A673 (cell line): Measurements from ENCODE around the gene IL34. TPM values are rescaled to one million over a fixed set of nuclear protein-coding genes. Genes with fewer than 3 reads are reported as not detected.

Experiments
- BruUV-seq: library from RNA; stranded (reverse); fragments of 400-500 nt; replicated peaks from 2 replicates; lab custom pipeline; 2021; lab: Mats Ljungman, UMichigan
- CTCF ChIA-PET: fragments of 300-600 bp; sonication (Branson Sonifier 250); formaldehyde crosslinking; loops from one replicate; lab custom pipeline; 2022; ENCODE audit warnings: antibody characterized with exemption; lab: Charles Lee
- POLR2A ChIA-PET: fragments of 300-600 bp; sonication (Branson Sonifier 250); formaldehyde crosslinking; loops from one replicate; lab custom pipeline; 2022; ENCODE audit warnings: antibody characterized with exemption; ENCODE audit not compliant: low non-redundant PET; lab: Charles Lee
- DNase-seq: peaks from one replicate; pipeline ENCODE4 v3.0.0-alpha.2; 2015; ENCODE audit warnings: low spot score
- H3K27ac ChIP-seq: fragments of 200-600 bp; sonication (generic); 2 replicates; pipeline ENCODE4 v1.5.1; 2016; ENCODE audit warnings: mixed run types, low read depth, mild to moderate bottlenecking, mixed read lengths, antibody characterized with exemption, low read length; ENCODE audit not compliant: poor library complexity, severe bottlenecking
- H3K27me3 ChIP-seq: fragments of 200-600 bp; sonication (generic); replicated peaks from 2 replicates; pipeline ENCODE4 v1.6.1; 2017; ENCODE audit warnings: mixed run types, low read depth, mild to moderate bottlenecking, mixed read lengths, antibody characterized with exemption, low read length; ENCODE audit not compliant: insufficient read depth, poor library complexity
- H3K36me3 ChIP-seq: fragments of 200-600 bp; sonication (generic); 2 replicates; pipeline ENCODE4 v1.6.1; 2016; ENCODE audit warnings: mixed run types, mild to moderate bottlenecking, mixed read lengths, antibody characterized with exemption, low read length; ENCODE audit not compliant: insufficient read depth, poor library complexity, severe bottlenecking
- H3K4me1 ChIP-seq: fragments of 200-600 bp; sonication (generic); 2 replicates; pipeline ENCODE4 v1.6.1; 2017; ENCODE audit warnings: mixed run types, mild to moderate bottlenecking, mixed read lengths, antibody characterized with exemption, low read length; ENCODE audit not compliant: insufficient read depth, poor library complexity, severe bottlenecking
- H3K4me3 ChIP-seq: fragments of 200-600 bp; sonication (generic); 2 replicates; pipeline ENCODE4 v1.5.1; 2016; ENCODE audit warnings: low read depth, mixed run types, mild to moderate bottlenecking, mixed read lengths, low read length; ENCODE audit not compliant: poor library complexity, severe bottlenecking
- H3K9me3 ChIP-seq: fragments of 200-600 bp; sonication (generic); 2 replicates; pipeline ENCODE4 v1.6.1; 2016; ENCODE audit warnings: mixed run types, low read depth, mild to moderate bottlenecking, mixed read lengths, antibody characterized with exemption, low read length; ENCODE audit not compliant: poor library complexity, severe bottlenecking
- EZH2 ChIP-seq: fragments of 200-600 bp; sonication (generic); IDR thresholded peaks from 2 replicates; pipeline ENCODE4 v1.6.1; 2017; ENCODE audit warnings: borderline replicate concordance, low read depth, mild to moderate bottlenecking, mixed read lengths, antibody characterized with exemption, low read length; ENCODE audit not compliant: poor library complexity, severe bottlenecking
- intact Hi-C: fragments of 100-400 bp; cut with micrococcal nuclease; formaldehyde crosslinking; loops from one replicate; pipeline ENCODE4 v1.10.0; 2022; ENCODE audit not compliant: unreplicated experiment
- total RNA-seq: library from RNA; stranded (reverse); gene quantifications from 2 replicates; pipeline ENCODE4 v1.2.3, GENCODE V29; 2021
- TF ChIP-seq, protein P1 (sequence below): fragments of 300-800, 200-600 bp; sonication (generic); conservative IDR thresholded peaks from 2 replicates; pipeline ENCODE4 v1.5.1; 2017; ENCODE audit warnings: low read depth, mild to moderate bottlenecking, antibody characterized with exemption, low read length, moderate library complexity, mixed read lengths

The IL34 gene
- total RNA-seq, 1 experiment from 2014 or later = not detected

DNA sequence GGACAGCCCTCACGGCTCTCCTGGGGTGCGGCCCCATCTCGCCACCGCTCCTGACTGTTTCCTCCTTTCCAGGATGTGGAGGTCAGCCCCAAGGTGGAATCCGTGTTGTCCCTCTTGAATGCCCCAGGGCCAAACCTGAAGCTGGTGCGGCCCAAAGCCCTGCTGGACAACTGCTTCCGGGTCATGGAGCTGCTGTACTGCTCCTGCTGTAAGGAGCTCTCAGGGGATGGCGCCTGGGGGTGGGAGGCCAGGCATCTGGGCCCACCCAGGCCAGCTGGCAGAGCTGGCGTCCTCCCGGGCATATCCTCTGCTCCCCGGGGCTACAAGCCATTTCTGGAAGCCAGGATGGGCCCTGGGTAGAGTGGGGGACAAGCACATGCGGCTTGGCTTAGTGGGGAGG is 13.2 kb downstream of the IL34 start:
- no peak overlapping the region for H3K4me3 ChIP-seq
- peaks cover 16% of the 10 kb centered on the region for H3K36me3 ChIP-seq
- BruUV-seq = no TSS peak
- H3K27ac ChIP-seq = no peak overlapping the region
- POLR2A ChIA-PET = no interaction called here
- H3K27me3 ChIP-seq = no peaks in the 10 kb centered on the region
- H3K9me3 ChIP-seq = no peaks in the 10 kb centered on the region
- DNase-seq = no peak
- intact Hi-C loops = loop anchor here (10.0 kb wide), 1 partner anchor 135 kb away; the partner anchor contains the start of genes COG4 and SF3B3
- H3K4me1 ChIP-seq = no peaks in the 10 kb centered on the region
- no peak for TF ChIP-seq EZH2
- TF ChIP-seq, protein P1, sequence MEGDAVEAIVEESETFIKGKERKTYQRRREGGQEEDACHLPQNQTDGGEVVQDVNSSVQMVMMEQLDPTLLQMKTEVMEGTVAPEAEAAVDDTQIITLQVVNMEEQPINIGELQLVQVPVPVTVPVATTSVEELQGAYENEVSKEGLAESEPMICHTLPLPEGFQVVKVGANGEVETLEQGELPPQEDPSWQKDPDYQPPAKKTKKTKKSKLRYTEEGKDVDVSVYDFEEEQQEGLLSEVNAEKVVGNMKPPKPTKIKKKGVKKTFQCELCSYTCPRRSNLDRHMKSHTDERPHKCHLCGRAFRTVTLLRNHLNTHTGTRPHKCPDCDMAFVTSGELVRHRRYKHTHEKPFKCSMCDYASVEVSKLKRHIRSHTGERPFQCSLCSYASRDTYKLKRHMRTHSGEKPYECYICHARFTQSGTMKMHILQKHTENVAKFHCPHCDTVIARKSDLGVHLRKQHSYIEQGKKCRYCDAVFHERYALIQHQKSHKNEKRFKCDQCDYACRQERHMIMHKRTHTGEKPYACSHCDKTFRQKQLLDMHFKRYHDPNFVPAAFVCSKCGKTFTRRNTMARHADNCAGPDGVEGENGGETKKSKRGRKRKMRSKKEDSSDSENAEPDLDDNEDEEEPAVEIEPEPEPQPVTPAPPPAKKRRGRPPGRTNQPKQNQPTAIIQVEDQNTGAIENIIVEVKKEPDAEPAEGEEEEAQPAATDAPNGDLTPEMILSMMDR = no peak
- CTCF ChIA-PET = no interaction called here

GRCh38 chr16:70659953-70660671 is 13.8 kb downstream of the IL34 start:
- POLR2A ChIA-PET = no interaction called here
- intact Hi-C loops = loop anchor here (10.0 kb wide), 1 partner anchor 135 kb away; the partner anchor contains the start of genes COG4 and SF3B3
- H3K9me3 ChIP-seq = no peaks in the 10 kb centered on the region
- no peaks in the 10 kb centered on the region for H3K27me3 ChIP-seq
- H3K4me1 ChIP-seq = no peaks in the 10 kb centered on the region
- TF ChIP-seq, protein P1 = no peak
- TF ChIP-seq EZH2 = no peak
- CTCF ChIA-PET = no interaction called here
- H3K4me3 ChIP-seq = no peak overlapping the region
- BruUV-seq = no TSS peak
- H3K27ac ChIP-seq = no peak overlapping the region
- no peak for DNase-seq
- peaks cover 21% of the 10 kb centered on the region for H3K36me3 ChIP-seq

GRCh38 chr16:70660672-70661350 is 14.5 kb downstream of the IL34 start:
- H3K9me3 ChIP-seq = no peaks in the 10 kb centered on the region
- BruUV-seq = no TSS peak
- intact Hi-C loops = no loop called here
- no peaks in the 10 kb centered on the region for H3K4me1 ChIP-seq
- POLR2A ChIA-PET = no interaction called here
- TF ChIP-seq EZH2 = no peak
- TF ChIP-seq, protein P1 = no peak
- no peak overlapping the region for H3K4me3 ChIP-seq
- peaks cover 28% of the 10 kb centered on the region for H3K36me3 ChIP-seq
- H3K27ac ChIP-seq = no peak overlapping the region
- no peak for DNase-seq
- CTCF ChIA-PET = no interaction called here
- H3K27me3 ChIP-seq = no peaks in the 10 kb centered on the region
